Measurements from ENCODE around the gene SSBP2.

The SSBP2 gene

GRCh38 chr5:81656783-81657182, 94.1 kb downstream of the SSBP2 start:
- Histone ChIP-seq H3K9ac (ENCODE audit: low read depth, low read length) (no peak overlapping the region), H3K4me1 (ENCODE audit: insufficient read depth, low read length) (no peaks in the 10 kb centered on the region), H3K27me3 (ENCODE audit: insufficient read depth, low read length) (no peaks in the 10 kb centered on the region), H3K4me3 (ENCODE audit: low read length) (no peak overlapping the region), H3K27ac (ENCODE audit: low read length) (no peak overlapping the region), H3K9me3 (ENCODE audit: insufficient read depth, low read depth, low read length) (no peaks in the 10 kb centered on the region), H3K36me3 (ENCODE audit: insufficient read depth, low read depth, low read length) (no peaks in the 10 kb centered on the region)

GRCh38 chr5:81650987-81651386, 99.9 kb downstream of the SSBP2 start:
- Histone ChIP-seq H3K4me1 (ENCODE audit: insufficient read depth, low read length) (no peaks in the 10 kb centered on the region), H3K4me3 (ENCODE audit: low read length) (no peak overlapping the region), H3K27ac (ENCODE audit: low read length) (no peak overlapping the region), H3K9me3 (ENCODE audit: insufficient read depth, low read depth, low read length) (no peaks in the 10 kb centered on the region), H3K9ac (ENCODE audit: low read depth, low read length) (no peak overlapping the region), H3K27me3 (ENCODE audit: insufficient read depth, low read length) (no peaks in the 10 kb centered on the region), H3K36me3 (ENCODE audit: insufficient read depth, low read depth, low read length) (no peaks in the 10 kb centered on the region)

- H3K4me1 ChIP-seq (ENCODE audit: insufficient read depth, low read length) = no peaks in the 10 kb centered on the region
- H3K27me3 ChIP-seq (ENCODE audit: insufficient read depth, low read length) = no peaks in the 10 kb centered on the region
- no peaks in the 10 kb centered on the region for H3K36me3 ChIP-seq (ENCODE audit: insufficient read depth, low read depth, low read length)
- no peak overlapping the region for H3K4me3 ChIP-seq (ENCODE audit: low read length)
- H3K9ac ChIP-seq (ENCODE audit: low read depth, low read length) = no peak overlapping the region
- H3K27ac ChIP-seq (ENCODE audit: low read length) = no peak overlapping the region
- no peaks in the 10 kb centered on the region for H3K9me3 ChIP-seq (ENCODE audit: insufficient read depth, low read depth, low read length)
Observed at GRCh38 chr5:81646469-81646995, 104.4 kb downstream of the SSBP2 start.

- H3K27ac ChIP-seq (ENCODE audit: low read length) = no peak overlapping the region
- H3K4me1 ChIP-seq (ENCODE audit: insufficient read depth, low read length) = no peaks in the 10 kb centered on the region; the same call in 1 of the 2 replicates
- H3K36me3 ChIP-seq (ENCODE audit: insufficient read depth, low read depth, low read length) = no peaks in the 10 kb centered on the region
- no peak overlapping the region for H3K9ac ChIP-seq (ENCODE audit: low read depth, low read length)
- H3K9me3 ChIP-seq (ENCODE audit: insufficient read depth, low read depth, low read length) = no peaks in the 10 kb centered on the region
- no peaks in the 10 kb centered on the region for H3K27me3 ChIP-seq (ENCODE audit: insufficient read depth, low read length)
- no peak overlapping the region for H3K4me3 ChIP-seq (ENCODE audit: low read length)
Observed at GRCh38 chr5:81642210-81642609, 108.7 kb downstream of the SSBP2 start.

GRCh38 chr5:81639556-81639955, 111.3 kb downstream of the SSBP2 start:
- Histone ChIP-seq H3K36me3 (ENCODE audit: insufficient read depth, low read depth, low read length) (no peaks in the 10 kb centered on the region), H3K9ac (ENCODE audit: low read depth, low read length) (no peak overlapping the region), H3K4me1 (ENCODE audit: insufficient read depth, low read length) (no peaks in the 10 kb centered on the region; the same call in 1 of the 2 replicates), H3K27ac (ENCODE audit: low read length) (no peak overlapping the region), H3K9me3 (ENCODE audit: insufficient read depth, low read depth, low read length) (no peaks in the 10 kb centered on the region), H3K4me3 (ENCODE audit: low read length) (no peak overlapping the region), H3K27me3 (ENCODE audit: insufficient read depth, low read length) (no peaks in the 10 kb centered on the region)

GRCh38 chr5:81638471-81638870, 112.4 kb downstream of the SSBP2 start:
- Histone ChIP-seq H3K36me3 (ENCODE audit: insufficient read depth, low read depth, low read length) (no peaks in the 10 kb centered on the region), H3K4me3 (ENCODE audit: low read length) (no peak overlapping the region), H3K9me3 (ENCODE audit: insufficient read depth, low read depth, low read length) (no peaks in the 10 kb centered on the region), H3K9ac (ENCODE audit: low read depth, low read length) (no peak overlapping the region), H3K4me1 (ENCODE audit: insufficient read depth, low read length) (no peaks in the 10 kb centered on the region; the same call in 1 of the 2 replicates), H3K27ac (ENCODE audit: low read length) (no peak overlapping the region), H3K27me3 (ENCODE audit: insufficient read depth, low read length) (no peaks in the 10 kb centered on the region)

- Histone ChIP-seq H3K4me3 (ENCODE audit: low read length) (no peak overlapping the region), H3K4me1 (ENCODE audit: insufficient read depth, low read length) (no peaks in the 10 kb centered on the region), H3K27ac (ENCODE audit: low read length) (no peak overlapping the region), H3K9me3 (ENCODE audit: insufficient read depth, low read depth, low read length) (no peaks in the 10 kb centered on the region), H3K36me3 (ENCODE audit: insufficient read depth, low read depth, low read length) (no peaks in the 10 kb centered on the region), H3K9ac (ENCODE audit: low read depth, low read length) (no peak overlapping the region), H3K27me3 (ENCODE audit: insufficient read depth, low read length) (no peaks in the 10 kb centered on the region)
Observed at GRCh38 chr5:81633891-81634290, 117.0 kb downstream of the SSBP2 start.

- Histone ChIP-seq H3K27ac (ENCODE audit: low read length) (no peak overlapping the region), H3K4me1 (ENCODE audit: insufficient read depth, low read length) (no peaks in the 10 kb centered on the region), H3K4me3 (ENCODE audit: low read length) (no peak overlapping the region), H3K9ac (ENCODE audit: low read depth, low read length) (no peak overlapping the region), H3K27me3 (ENCODE audit: insufficient read depth, low read length) (no peaks in the 10 kb centered on the region), H3K36me3 (ENCODE audit: insufficient read depth, low read depth, low read length) (no peaks in the 10 kb centered on the region), H3K9me3 (ENCODE audit: insufficient read depth, low read depth, low read length) (no peaks in the 10 kb centered on the region)
Observed at GRCh38 chr5:81633471-81633870, 117.4 kb downstream of the SSBP2 start.

GRCh38 chr5:81632679-81633078, 118.2 kb downstream of the SSBP2 start:
- H3K27ac ChIP-seq (ENCODE audit: low read length) = no peak overlapping the region
- no peaks in the 10 kb centered on the region for H3K36me3 ChIP-seq (ENCODE audit: insufficient read depth, low read depth, low read length)
- no peaks in the 10 kb centered on the region for H3K4me1 ChIP-seq (ENCODE audit: insufficient read depth, low read length)
- H3K27me3 ChIP-seq (ENCODE audit: insufficient read depth, low read length) = no peaks in the 10 kb centered on the region
- H3K9me3 ChIP-seq (ENCODE audit: insufficient read depth, low read depth, low read length) = no peaks in the 10 kb centered on the region
- H3K9ac ChIP-seq (ENCODE audit: low read depth, low read length) = no peak overlapping the region
- no peak overlapping the region for H3K4me3 ChIP-seq (ENCODE audit: low read length)

- Histone ChIP-seq H3K27ac (ENCODE audit: low read length) (no peak overlapping the region), H3K27me3 (ENCODE audit: insufficient read depth, low read length) (no peaks in the 10 kb centered on the region), H3K9ac (ENCODE audit: low read depth, low read length) (no peak overlapping the region), H3K4me3 (ENCODE audit: low read length) (no peak overlapping the region), H3K4me1 (ENCODE audit: insufficient read depth, low read length) (no peaks in the 10 kb centered on the region), H3K9me3 (ENCODE audit: insufficient read depth, low read depth, low read length) (no peaks in the 10 kb centered on the region), H3K36me3 (ENCODE audit: insufficient read depth, low read depth, low read length) (no peaks in the 10 kb centered on the region)
Observed at GRCh38 chr5:81631621-81632020, 119.3 kb downstream of the SSBP2 start.

- Histone ChIP-seq H3K36me3 (ENCODE audit: insufficient read depth, low read depth, low read length) (no peaks in the 10 kb centered on the region), H3K9me3 (ENCODE audit: insufficient read depth, low read depth, low read length) (no peaks in the 10 kb centered on the region), H3K4me3 (ENCODE audit: low read length) (no peak overlapping the region), H3K4me1 (ENCODE audit: insufficient read depth, low read length) (no peaks in the 10 kb centered on the region), H3K27ac (ENCODE audit: low read length) (no peak overlapping the region), H3K9ac (ENCODE audit: low read depth, low read length) (no peak overlapping the region), H3K27me3 (ENCODE audit: insufficient read depth, low read length) (no peaks in the 10 kb centered on the region)
Observed at GRCh38 chr5:81631124-81631523, 119.8 kb downstream of the SSBP2 start.

GRCh38 chr5:81630684-81631083, 120.2 kb downstream of the SSBP2 start:
- Histone ChIP-seq H3K9ac (ENCODE audit: low read depth, low read length) (no peak overlapping the region), H3K27ac (ENCODE audit: low read length) (no peak overlapping the region), H3K4me3 (ENCODE audit: low read length) (no peak overlapping the region), H3K4me1 (ENCODE audit: insufficient read depth, low read length) (no peaks in the 10 kb centered on the region), H3K27me3 (ENCODE audit: insufficient read depth, low read length) (no peaks in the 10 kb centered on the region), H3K36me3 (ENCODE audit: insufficient read depth, low read depth, low read length) (no peaks in the 10 kb centered on the region), H3K9me3 (ENCODE audit: insufficient read depth, low read depth, low read length) (no peaks in the 10 kb centered on the region)
